Ishikawa (cell line): ENCODE measurements around the gene CLPTM1L.

Experiments used
- CEBPB ChIP-seq: IDR thresholded peaks from 2 replicates; pipeline ENCODE4 v1.6.1; 2012
- CREB1 ChIP-seq: IDR thresholded peaks from 2 replicates; pipeline ENCODE4 v1.6.1; 2012; ENCODE audit warnings: low read depth
- EGR1 ChIP-seq: IDR thresholded peaks from 2 replicates; pipeline ENCODE4 v1.6.1; 2012
- EP300 ChIP-seq: IDR thresholded peaks from 2 replicates; pipeline ENCODE4 v1.6.1; 2012; ENCODE audit warnings: borderline replicate concordance
- FOXM1 ChIP-seq: IDR thresholded peaks from 2 replicates; pipeline ENCODE4 v1.6.1; 2012; ENCODE audit warnings: low read depth, borderline replicate concordance
- MAX ChIP-seq: IDR thresholded peaks from 2 replicates; pipeline ENCODE4 v1.6.1; 2012
- NFIC ChIP-seq: IDR thresholded peaks from 2 replicates; pipeline ENCODE4 v1.6.1; 2012
- RAD21 ChIP-seq: IDR thresholded peaks from 2 replicates; pipeline ENCODE4 v1.6.1; 2012; ENCODE audit warnings: low read depth
- REST ChIP-seq: IDR thresholded peaks from 2 replicates; pipeline ENCODE4 v1.6.1; 2012; ENCODE audit warnings: low read depth, mild to moderate bottlenecking
- TAF1 ChIP-seq: IDR thresholded peaks from 2 replicates; pipeline ENCODE4 v1.6.1; 2012; ENCODE audit warnings: low read depth, mild to moderate bottlenecking
- TCF12 ChIP-seq: IDR thresholded peaks from 2 replicates; pipeline ENCODE4 v1.6.1; 2012; ENCODE audit warnings: low read depth
- TEAD4 ChIP-seq: IDR thresholded peaks from 2 replicates; pipeline ENCODE4 v1.6.1; 2012
- YY1 ChIP-seq: IDR thresholded peaks from 2 replicates; pipeline ENCODE4 v1.6.1; 2012; ENCODE audit warnings: low read depth
- ZBTB7A ChIP-seq: IDR thresholded peaks from 2 replicates; pipeline ENCODE4 v1.6.1; 2012; ENCODE audit warnings: low read depth
- TF ChIP-seq, protein P1 (sequence below): IDR thresholded peaks from 2 replicates; pipeline ENCODE4 v1.6.1; 2012

CLPTM1L gene

DNA sequence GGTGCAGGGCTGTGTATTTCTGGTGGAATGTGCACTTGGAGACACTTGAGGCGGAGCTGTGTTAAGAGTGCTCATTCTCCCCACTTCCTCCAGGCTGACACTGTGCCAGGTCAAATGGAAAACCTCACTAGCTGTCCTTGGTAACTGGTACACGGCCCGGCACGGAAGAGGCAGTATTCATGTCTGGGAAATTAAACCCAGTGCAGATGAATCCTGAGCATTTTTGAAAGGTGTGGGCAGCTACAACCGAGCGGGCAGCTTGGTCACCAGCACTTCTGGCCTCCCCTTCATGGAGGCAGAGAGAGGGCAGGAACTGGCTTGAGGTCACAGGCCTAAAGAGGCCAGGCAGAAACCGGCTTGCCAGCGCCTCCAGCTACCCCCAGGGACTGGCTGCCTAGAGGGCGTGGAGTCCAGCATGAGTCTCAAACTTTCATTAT, 1.6 kb downstream of the CLPTM1L start:
- TF ChIP-seq MAX, result no peak
- no peak for TF ChIP-seq TEAD4
- TF ChIP-seq EGR1, result no peak
- TF ChIP-seq CEBPB, result no peak
- no peak for TF ChIP-seq TAF1
- TF ChIP-seq CREB1, result no peak
- TF ChIP-seq, protein P1, sequence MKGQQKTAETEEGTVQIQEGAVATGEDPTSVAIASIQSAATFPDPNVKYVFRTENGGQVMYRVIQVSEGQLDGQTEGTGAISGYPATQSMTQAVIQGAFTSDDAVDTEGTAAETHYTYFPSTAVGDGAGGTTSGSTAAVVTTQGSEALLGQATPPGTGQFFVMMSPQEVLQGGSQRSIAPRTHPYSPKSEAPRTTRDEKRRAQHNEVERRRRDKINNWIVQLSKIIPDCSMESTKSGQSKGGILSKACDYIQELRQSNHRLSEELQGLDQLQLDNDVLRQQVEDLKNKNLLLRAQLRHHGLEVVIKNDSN, result no peak
- no peak for TF ChIP-seq TCF12
- TF ChIP-seq FOXM1, result no peak
- no peak for TF ChIP-seq YY1
- TF ChIP-seq RAD21, result no peak

DNA sequence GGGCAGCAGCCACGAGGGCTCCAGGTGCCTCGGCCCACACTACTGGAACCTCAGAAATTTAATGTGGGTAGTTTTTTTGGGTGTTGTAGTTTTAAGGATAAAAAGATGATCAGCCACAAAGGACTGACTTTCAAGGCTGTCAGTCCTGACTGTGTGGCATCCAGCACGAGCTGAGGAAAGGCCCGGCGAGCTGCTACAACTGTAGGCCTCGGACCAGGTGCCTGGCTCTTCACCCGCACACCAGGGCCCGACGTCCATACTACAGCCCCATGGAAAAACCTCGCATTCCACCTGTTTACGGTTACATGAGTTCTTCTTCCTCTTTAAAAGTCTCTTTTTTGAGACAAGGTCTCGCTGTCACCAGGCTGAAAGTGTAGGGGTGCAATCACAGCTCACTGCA, 2.6 kb downstream of the CLPTM1L start:
- TF ChIP-seq TEAD4, result no peak
- no peak for TF ChIP-seq YY1
- no peak for TF ChIP-seq NFIC
- no peak for TF ChIP-seq ZBTB7A
- no peak for TF ChIP-seq CEBPB
- TF ChIP-seq, protein P1, result no peak
- TF ChIP-seq RAD21, result no peak
- no peak for TF ChIP-seq MAX
- TF ChIP-seq REST, result no peak
- no peak for TF ChIP-seq EGR1
- TF ChIP-seq EP300, result no peak
- no peak for TF ChIP-seq FOXM1
- TF ChIP-seq CREB1, result no peak

GRCh38 chr5:1341863-1342262, 3.0 kb downstream of the CLPTM1L start:
- TF ChIP-seq MAX (no peak), CEBPB (no peak), RAD21 (no peak), TEAD4 (no peak), EP300 (no peak), ZBTB7A (no peak)

DNA sequence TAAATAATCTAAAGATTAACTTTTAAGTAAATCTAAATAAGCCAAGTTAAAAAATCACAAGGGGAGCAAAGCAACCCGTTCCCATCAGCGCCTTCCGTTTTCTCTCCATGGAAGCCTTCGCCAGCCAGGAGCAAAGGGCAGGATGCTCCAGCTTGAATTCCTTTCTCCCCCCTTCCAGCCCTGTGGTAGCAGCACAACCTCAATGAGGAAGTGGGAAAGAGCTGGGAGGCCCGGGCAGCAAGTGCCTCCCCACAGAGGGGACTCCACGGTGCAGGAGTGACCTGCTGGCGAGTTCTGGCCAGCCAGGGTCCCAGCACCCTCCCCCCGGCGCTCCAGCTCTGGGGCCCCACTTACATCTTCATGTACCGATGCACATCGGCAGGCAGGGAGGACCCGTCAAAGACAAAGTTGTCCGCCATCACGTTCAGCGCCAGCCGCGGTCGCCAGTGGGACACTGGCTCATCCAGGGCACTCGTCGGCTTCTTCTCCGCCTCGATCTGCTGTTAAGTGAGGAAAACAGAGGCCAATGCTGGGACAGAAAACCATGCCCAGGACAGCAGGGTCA, 6.3 kb downstream of the CLPTM1L start:
- no peak for TF ChIP-seq RAD21
- no peak for TF ChIP-seq TAF1
- TF ChIP-seq EP300, result no peak
- no peak for TF ChIP-seq CEBPB
- TF ChIP-seq, protein P1, result no peak
- no peak for TF ChIP-seq CREB1
- no peak for TF ChIP-seq TEAD4
- TF ChIP-seq REST, result no peak
- no peak for TF ChIP-seq NFIC
- TF ChIP-seq EGR1, result no peak
- no peak for TF ChIP-seq FOXM1
- TF ChIP-seq ZBTB7A, result no peak
- no peak for TF ChIP-seq TCF12
- TF ChIP-seq MAX, result no peak

DNA sequence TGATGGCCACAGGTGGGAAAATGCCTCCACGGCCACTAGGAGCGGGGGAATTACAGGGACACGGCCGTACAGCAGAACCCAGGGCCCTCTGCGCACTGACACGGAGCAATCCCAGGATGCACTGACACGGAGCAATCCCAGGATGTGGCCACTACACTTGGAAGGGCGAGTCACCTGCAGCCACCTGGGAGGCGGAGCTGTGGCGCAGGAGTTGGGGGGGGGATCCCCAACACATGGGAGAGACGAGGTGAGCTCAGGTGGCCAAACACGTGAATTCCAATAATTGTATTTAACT, 6.8 kb downstream of the CLPTM1L start:
- TF ChIP-seq TAF1, result no peak
- TF ChIP-seq EP300, result no peak
- no peak for TF ChIP-seq EGR1
- TF ChIP-seq REST, result no peak
- no peak for TF ChIP-seq YY1
